Kidney glomerular epithelial cell (primary cell): ENCODE data around the gene AKAP8.
"Not testable (repeated sequence)": the region's sequence is repeated elsewhere in the genome, so short reads cannot be mapped to it uniquely, and the experiment has no call there.

Source experiments
- DNase-seq: peaks from one replicate; lab custom pipeline; 2025; lab: John Stamatoyannopoulos, UW

AKAP8 gene

GRCh38 chr19:15379083-15379998 is at the start of gene AKAP8:
Gene AKAP8 (minus strand): TSS chr19:15379787. CDS start chr19:15379731, 56 bp downstream.
- DNase-seq: peak; percentile 95

DNA sequence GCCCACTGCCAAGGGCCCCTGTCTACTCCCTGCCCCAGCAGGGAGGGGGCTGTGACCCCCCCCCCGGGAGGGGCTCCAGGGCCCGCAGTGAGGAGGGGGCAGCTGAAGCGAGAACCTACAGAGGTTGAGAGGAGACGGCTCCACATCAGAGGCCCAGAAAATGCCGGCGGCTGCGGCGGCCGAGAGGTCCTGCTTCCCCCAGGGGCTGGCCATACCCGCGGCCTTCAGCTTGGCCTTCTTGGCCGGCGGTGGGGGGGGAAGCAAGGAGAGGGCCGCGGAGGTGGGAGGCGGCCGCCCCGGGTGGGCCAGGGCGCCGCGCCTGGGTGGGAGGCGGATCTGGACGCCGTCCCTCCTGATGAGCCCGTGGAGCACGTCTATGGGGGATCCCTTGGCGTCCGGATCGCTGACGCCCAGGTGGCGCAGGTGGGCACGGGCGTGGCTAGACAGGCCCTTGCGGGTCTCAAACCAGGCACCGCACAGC is 48.4 kb upstream of the AKAP8 start:
- DNase-seq: no peak

- DNase-seq: no peak
Measured at GRCh38 chr19:15427350-15427700, 47.7 kb upstream of the AKAP8 start.

- no peak for DNase-seq
Measured at GRCh38 chr19:15426485-15427349, 47.1 kb upstream of the AKAP8 start.

- no peak for DNase-seq
Measured at GRCh38 chr19:15425321-15425950, 45.8 kb upstream of the AKAP8 start.

DNA sequence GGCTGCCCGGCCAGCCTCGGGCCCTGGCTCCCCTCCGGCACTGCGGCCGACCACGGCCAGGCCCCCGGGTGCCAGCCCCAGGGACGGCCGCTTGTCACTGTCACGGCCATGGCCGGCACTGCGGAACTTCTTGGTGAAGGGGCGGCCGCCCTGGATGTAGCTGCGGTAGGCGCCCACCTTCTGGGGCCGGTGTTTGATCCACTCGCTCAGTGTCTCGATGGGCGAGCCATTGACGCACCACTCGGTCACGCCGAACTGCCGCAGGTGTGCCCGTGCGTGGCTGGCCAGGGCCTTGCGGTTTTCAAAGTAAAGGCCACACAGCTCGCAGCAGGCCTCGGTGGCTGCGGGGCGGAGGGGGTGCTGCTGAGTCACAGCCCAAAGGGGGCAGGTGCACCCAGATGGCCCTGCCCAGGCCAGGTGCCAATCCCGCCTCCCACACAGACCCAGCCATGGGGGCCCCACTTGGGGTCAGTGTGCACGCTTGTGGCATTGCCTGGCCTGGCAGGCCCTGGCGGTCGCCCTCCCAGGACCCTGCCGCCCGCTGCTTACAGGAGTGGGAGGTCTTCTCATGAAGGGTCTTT is 45.2 kb upstream of the AKAP8 start:
- no peak for DNase-seq

DNA sequence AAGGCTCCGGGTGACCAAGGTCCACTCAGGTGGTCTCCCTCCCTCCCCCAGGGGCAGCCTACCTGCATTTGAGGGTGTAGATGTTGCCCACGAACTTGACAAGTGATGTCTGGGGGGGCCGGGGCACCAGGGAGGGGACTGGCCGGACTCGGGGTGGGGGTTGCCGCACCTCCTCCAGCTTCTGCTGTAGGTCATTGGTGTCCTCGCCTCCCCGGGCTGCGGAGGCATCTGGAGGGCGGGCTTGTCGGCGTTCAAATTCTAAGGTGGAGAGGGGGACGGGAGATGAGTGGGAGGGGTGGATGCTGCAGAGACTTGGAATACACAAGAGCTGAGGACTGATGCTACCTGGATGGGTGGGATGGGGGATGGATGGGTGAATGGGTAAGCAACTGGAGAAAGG is 44.5 kb upstream of the AKAP8 start:
- DNase-seq: no peak

DNA sequence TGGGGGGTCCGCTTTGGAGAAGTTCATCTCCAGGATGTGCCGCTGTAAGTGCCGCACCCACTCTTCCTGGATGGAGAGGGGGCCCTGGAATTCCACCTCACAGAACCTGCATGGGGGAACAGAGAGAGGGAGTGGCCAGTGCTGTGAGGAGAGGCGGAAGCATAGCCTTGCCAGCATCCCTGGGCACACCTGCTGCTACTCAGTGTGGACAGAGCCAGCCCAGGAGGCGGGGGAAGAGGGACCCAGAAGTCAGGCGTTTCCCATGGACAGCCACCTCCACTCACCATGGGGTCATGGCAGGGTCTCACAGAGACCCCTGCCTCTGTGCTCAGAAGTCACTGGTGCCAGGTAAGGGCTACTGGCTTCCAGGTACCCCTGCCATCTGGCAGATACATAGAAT is 43.5 kb upstream of the AKAP8 start:
- DNase-seq: no peak

DNA sequence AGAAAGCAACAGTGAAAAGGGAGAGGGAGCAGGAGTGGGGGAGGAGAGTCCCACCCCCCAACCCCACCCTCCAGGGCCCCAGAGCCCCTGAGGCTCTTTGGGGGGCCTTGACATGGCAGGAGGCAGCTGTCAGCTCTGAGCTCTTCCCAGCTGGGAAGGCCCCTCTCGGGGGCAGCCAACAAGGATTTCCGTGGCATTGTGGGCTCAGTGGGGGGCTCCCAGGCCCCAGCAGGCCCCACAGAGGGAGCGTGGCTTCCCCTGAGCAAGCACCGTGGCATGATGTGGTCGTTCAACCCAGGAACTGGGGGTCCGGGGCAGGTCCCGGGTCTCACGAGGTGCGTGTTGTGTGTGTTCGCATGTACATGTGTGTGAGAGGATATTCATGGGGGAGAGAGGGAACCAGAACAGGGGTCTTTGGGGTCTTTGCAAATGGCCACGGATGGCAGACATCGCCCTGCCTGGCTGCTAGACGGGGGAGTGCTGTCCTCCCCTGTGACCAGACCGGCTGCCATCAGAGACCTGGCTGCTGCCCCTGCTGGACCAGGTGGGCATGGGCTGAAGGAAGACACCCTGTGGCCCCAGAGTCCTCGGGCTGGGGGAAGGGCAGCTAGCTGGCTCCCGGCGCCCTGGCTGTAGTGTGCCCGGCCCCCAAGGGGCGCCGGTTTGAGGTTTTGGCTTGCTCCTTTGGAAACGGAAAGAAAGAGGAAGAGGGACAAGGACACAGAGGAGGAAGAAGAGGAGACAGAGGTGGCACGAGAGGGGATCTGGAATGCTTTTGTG is 42.9 kb upstream of the AKAP8 start:
- DNase-seq: no peak

DNA sequence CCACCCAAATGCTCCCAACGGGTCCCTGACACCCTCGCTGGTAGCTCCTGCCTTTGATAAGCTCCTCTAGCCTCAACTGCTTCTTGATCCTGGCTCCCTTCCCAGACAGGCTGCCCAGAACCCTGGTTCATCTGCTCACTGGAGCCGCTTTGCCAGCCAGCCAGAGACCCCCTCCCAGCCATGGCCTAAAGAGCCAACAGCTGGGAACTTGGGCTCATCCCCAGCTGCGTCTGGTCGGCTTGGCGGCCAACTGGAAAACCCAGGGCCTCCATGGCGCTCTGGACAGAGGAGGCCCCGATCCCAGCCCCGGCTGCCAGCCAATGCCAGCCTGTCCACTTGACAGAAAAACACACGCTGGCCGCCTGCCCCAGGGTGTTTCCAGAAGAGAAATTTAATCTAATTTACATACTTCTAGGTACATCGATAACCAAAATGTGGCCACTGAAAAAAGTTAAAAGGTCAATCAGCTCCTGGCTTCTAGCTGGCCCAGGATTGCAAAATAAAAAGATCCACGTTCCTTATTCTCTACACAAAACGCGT is 42.2 kb upstream of the AKAP8 start:
- DNase-seq: no peak

DNA sequence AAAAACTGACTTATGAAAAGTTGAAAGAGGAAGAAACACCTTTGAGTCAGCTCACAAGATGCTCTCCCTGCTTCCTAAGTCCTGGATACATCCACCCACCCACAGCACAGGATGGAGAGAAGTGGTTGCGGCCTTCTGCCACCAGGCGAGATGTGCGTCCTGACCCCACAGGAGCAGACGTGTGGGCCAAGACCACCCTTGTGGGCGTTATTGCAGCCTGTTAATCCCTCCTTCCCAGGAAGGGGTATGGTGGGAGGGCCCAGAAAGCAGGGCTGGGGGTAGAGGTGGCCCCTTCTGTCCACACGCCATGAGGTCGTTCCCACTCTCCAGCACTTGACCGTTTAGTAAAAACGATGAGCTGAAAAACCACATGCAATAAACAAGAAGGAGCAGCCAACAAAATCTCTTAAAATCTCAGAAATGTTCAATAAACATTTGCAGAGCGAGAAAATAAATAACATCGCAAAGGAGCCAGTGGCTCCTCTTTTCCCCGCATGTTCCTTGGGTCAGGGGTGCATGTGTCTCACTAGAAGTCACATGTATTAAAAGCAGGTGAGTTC is 41.6 kb upstream of the AKAP8 start:
- no peak for DNase-seq

- DNase-seq: no peak
Measured at GRCh38 chr19:15419413-15420025, 39.9 kb upstream of the AKAP8 start.

DNA sequence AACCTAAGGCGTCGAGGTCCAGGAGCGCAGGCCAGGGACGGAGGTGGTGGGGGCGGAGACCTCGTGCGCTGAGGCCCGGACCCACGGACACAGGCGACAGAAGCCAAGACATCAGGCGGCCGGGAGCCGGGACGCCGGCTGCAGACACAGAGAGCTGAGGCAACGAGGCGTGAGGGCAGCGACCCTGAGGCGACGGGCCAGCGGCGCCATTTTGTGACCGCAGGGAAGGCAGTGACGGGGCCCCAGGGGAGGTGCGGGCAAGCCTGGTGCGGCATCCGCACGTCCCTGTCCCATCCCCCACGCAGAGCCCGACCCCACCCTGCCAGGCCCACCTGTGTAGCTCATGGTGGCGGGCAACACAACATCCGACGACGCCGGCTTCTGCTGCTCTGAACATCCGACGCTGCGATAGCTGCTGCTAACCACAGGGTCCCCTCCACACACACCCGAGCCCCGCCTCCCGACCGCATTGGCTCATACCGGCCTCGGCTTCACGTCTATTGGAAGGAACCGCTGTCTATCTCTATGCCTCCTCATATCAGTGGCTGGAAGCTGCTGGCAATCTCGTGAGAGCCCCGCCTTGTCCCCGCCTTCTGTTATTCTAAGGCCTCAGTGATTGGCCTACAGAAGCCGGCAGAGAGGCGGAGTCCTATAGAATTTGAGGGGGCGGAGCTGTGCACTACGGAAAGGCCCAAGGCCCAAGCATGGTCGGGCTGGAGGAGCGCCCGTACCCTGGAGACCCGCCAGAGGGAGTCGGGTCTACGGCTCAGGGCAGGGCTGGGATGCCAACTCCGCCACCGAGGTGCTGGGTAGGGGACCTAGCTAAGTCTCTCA is 39.2 kb upstream of the AKAP8 start, which contains the start of gene AKAP8L:
Gene AKAP8L (minus strand): TSS at position 410 of the 834 bp plus-strand sequence. CDS start 65 bp downstream, at position 345.
- DNase-seq: peak; percentile 100

DNA sequence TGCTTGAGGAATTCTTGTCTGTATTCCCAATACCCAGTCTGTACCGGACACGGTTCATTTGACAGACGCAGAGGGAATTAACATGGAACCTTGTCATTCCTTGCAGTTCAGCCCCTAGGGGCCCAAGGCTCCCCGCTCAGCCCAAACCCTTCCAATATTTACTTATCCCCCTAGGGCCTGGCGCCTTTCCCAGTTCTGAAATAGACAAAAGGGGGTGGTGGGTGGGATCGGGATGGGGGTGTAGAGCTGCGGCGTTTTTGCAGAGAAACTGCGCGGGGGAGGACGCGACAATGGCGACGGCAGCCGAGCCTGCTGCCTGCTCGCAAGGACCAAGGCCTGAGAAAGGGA is 38.6 kb upstream of the AKAP8 start:
- DNase-seq: peak; percentile 26

GRCh38 chr19:15417699-15418098 is 38.1 kb upstream of the AKAP8 start:
- DNase-seq: no peak

GRCh38 chr19:15412832-15413231 is 33.2 kb upstream of the AKAP8 start:
- no peak for DNase-seq

- DNase-seq: not testable (repeated sequence)
Measured at GRCh38 chr19:15411351-15411750, 31.8 kb upstream of the AKAP8 start.

GRCh38 chr19:15404780-15405211 is 25.2 kb upstream of the AKAP8 start:
- DNase-seq: peak; percentile 80
